Measurements from ENCODE around the gene CAMK2B.

Gene CAMK2B

DNA sequence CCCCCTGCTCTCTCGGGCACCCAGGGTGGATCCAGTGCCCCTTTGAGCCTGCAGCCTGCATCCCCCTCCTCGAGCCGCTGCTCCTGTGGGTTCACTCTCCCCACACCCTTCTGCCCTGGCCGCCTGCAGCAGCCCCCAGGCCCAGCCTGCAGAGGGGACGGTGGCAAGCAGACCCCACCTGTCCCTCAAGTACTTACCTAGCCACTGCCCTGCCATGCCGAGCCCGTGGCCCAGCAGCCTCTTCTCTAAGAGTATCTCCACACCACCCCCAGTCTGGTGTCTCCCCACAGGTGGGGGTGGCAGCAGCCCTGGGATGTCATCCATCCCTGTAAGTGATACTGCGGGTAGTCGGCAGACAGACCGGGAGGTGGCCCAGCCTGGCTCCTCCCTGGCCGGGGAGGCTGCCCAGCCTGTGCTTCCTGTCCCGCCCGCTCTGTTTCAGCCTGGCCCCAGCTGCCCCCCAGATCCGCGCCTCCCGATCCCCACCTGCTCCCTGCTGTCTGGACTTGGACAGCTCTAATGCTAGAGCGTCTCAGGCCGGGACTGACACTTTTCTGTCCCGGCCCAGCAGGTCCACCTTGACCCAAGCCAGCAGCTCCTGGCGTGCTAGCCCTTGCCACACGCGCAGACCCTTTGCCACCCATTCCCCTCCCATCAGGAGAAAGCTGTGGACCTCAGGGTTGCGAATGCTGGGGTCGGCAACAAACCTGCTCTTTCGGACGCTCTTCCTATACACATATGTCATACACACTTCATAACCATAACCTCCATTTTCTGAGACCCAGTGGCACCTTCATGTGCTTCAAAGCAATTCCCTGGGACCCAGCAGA lies 99.6 kb downstream of the CAMK2B start:
- no peak for DNase-seq

DNA sequence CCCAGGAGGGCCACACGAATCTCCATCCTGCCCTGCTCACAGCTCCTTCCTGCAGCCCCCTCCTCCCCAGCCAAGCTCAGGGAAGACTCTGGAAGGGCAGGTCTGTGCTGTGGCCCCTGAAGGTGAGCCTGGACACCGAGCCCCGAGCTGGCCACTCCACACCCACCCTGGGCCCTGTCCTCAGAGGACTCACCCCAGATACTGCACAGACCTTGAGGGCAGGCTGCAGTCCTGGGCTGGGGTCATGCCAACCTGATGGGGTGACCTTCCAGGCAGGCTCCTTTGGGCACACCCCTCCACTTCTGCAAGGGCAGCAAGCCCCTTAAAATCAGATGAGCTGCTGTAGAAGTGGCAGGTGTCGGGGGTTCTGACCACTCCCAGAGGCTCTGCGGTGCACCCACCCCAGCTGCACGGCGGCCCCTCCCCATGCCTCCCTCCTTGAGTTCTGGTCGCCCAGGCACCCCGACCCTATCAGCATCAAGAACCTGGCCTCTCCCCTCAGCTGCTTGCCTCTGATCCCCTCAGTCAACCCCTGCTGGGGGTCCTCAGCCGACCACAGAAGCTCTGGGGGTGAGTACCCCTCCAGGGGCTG lies 100.3 kb downstream of the CAMK2B start:
- no peak for DNase-seq

DNA sequence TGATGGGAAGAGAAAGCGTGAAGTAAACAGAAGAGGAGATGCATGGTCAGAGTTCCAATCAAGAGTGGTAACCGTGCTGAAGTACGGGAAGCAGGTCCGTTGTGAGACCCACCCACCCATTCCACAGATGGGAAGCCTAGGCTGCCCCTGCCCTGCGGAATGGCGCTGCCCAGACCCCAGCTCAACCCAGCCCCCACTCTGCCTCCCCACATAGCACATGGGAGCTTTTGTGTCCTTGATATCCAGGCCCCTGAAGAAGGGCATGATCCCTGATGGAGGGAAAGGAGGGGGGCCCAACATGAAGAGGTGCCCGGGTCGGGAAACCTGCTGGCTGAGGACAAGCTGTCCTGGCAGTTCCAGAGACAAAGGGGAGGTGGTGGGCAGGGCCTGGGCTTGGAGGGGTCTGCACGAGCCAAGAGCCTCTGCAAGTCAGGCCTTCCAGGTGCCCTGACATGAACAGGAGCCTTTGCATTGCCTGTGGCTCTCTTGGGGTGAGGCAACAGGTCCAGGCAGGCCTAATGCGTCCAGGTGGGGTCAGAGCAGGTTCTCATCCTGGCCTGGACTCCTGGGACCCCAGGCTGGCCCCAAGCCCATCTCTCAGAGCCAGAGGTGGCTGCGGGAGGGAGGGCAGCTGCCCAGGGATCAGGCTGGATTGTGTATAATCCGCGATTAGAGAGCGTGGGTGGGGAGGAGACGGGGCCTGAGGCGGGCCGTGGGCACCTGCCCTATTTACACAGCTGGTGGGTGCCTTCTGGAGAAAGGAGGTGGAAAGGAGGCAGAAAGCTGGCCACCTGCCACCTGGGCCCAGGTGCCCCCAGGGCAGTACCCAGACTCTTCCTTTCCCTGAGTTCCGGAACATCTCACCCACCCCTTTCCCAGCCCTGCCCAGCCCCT lies 101.1 kb downstream of the CAMK2B start:
- no peak for DNase-seq

DNA sequence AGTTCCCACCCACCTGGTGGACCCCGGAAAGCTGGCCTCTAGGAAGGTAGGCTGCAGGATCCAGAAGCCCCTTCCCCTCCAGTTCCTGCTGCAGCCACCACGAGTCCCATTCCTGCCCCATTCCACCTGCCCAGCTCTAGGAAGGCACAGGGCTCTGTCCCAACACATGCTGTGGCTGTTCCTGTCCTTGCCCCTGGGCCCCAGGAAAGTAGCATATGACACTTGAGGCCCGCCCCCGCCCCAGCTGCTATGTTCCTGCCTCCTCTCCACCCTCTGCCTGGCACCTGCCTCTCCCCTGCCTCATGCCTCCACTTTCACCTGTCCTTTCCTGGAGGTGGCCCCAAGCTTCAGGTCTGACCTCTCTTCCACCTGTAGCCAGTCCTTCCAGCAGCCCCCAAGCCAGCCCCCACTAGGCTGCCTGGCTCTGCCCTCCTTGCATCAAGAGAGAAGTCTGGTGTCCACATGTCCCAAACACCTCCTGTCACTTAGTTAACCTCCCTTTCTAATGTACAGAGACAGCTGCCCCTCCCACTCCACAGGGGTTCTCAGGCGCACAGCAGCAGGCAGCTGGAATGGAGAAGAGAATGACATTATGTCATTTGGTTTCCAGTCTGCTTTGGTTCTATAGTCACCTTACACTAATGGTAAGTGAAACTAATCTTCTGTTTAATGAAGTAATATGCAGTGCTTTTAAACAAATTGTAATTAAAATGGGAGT lies 101.9 kb downstream of the CAMK2B start:
- DNase-seq = no peak

DNA sequence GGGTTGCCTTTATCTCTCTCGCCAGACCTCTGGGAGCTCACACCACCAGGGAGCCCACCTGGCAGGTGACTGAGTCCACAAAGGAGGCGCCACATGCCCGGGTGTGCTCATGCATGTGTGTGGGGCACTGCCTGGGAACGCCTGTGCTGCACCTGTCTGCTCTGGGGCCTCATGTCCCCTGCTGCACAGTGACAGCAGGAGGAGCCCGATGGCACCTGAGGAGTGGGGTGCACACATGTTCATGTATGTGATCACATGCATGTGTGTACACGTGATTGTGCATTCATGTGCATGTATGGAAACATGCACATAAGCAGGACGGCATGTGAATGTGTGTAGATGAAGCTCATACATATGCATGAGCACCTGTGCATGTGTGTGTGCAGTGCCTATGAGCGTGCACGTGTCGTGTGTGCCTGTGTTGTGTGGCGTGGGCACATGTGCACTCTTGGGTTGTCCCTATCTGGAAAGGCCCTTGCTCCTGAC lies 102.6 kb downstream of the CAMK2B start:
- no peak for DNase-seq

DNA sequence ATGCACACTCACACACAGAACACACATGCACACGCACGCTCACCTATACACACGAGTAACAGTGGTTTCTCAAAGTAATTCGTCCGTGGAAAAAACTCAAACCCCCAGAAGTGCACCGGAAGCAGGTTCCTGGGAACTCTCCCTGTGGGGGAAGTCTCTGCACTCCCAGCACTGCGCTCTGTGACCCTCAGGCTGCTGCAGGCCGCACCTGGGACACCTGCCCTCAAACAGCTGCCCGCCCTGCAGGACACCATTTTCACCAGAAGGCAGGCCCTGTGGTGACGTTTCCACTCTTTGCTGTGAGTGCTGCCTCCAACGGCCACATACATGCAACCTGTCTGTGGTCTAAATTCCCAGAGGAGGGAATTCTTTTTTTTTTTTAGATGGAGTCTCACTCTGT lies 103.3 kb downstream of the CAMK2B start:
- DNase-seq = no peak

DNA sequence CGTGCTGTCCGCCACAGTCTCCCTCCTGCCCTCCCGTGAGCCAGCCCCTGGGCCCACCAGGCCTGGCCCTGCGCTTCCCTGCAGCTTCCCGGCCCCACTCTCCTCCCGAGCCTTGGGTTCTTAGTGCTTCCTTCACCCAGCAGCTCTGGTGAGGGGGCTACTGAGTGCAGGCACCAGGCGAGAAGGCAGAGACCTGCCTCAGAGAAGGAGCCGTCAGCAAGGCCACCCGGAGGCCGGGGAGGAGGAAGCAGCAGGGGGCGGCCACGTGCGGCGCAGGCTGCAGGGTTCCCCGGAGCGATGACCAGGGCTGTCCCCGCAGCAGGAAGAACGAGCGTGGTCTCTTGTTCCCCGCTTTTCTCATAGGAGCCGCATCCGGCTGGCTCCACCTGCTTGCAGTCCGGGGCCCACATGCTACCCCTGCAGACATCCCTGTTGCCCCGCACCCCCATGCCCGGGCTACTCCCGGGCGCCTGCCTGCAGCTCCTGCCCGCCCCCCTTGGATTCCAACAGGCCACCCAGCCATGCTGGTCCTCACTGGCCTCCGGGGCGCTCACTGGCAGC lies 104.1 kb downstream of the CAMK2B start:
- DNase-seq = no peak

DNA sequence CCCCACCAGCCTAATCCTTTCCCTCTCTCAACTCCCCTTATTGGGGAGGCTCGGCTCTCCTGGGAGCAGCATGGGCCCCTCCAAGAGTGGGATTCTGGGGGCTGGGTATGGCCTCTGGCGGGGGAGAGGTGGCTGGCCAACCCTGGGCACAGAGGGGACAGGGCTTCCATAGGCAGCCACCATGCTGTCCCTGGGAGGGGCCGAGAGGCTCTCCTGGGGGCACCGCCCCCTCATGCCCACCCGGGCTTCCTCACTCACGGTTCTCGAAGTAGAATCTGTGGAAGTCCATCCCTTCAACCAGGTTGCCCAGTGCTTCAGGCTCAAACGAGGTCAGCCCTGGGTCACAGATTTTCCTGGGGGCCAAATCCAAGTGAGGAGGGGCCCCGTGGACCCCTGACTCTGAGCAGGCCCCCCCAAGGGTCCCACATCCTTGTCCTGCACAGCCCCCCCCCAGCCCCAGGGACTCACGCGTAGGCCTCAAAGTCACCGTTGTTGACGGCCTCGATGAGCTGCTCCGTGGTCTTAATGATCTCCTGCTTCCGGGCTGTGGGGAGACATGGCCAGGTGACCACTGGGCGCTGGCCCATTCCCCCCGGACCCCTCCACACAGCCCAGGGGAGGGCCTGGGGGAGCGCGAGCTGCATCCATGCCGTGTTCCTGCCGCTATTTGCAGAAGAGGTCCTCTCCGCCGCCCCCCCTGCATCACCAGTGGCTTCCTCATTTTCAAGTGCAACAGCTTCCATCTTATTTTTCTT lies 104.9 kb downstream of the CAMK2B start:
- DNase-seq = no peak

DNA sequence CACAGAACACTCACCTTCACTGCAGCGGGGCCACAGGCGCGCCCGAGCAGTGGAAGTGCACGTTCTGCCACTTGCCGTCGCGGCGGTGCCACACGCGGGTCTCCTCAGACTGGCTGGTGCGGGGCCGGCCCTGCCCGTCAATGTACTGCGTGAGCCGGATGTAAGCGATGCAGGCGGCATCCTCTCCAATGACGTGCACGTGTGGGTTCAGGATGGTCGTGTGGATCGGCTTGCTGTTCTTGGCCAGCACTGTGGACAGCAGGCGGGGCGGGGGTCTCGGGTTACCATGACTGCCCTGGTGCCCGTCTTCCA lies 105.4 kb downstream of the CAMK2B start:
- DNase-seq = no peak

DNA sequence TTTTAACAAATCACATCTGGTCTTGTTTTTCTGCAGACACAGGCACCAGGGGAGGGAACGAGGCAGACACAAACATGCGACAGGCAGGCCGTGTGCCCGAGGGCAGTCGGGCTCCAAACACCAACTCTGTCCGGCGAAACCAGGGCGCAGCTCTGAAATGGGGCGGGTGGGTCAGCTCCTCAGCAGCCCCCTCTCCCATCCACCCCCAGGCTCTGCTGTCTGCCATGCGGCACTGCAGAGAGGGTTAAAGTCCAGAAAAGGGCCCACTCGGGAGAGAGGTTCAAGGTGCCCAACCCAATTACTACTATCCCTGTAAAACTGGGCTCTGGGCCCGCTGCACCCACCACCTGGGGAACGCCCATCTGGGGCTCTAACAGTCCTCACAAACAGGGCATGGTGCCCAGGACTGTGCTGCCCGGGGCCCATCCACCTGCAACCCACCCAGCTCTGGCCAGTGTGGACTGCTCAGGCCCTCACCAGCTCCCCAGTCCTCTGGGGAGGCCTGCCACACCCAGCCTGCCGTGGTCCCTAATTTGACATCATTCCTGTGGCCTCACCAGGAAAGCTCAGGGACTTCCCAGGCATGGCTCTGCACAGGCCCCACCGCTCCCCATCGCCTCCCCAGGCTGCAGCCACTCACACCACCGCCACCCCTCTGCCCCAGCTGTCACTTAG lies 105.9 kb downstream of the CAMK2B start:
- DNase-seq = no peak

DNA sequence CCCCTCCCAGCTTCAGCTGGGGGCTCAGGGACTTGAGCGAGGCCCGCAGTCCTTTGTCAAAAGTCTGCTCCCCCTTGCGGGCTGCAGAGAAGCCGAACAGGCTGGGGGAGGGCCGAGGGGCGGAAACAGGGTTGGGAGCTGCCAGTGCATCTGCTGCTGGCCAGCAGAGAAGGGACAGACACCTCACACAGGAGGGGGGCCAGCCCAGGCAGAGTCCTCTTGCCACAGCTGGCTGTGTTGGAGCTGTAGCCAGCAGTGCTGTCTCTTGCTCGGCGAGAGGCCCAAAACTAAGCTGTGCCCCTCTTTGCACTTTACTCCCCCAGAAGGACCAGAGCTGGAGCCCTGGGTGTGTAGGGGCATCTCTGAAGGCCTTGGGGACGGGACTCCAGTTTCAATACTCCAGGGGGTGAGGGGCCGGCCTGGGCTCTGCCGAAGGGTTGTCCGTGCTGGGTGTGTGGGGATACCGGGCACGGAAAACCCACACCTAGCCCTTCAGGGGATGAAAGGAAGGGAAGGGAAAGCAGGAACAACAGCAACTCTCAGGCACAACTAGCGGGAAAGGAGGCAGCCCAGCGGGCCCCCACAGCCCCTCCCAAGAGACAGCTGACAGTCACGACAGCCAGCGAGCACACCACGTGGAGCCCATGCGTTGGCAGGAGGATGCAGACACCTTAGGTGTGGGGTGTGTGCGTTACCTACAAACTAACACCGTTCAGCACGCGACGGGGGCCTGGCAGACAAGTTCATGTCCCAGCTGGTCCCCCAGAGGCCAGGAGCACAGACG lies 106.8 kb downstream of the CAMK2B start:
- no peak for DNase-seq

DNA sequence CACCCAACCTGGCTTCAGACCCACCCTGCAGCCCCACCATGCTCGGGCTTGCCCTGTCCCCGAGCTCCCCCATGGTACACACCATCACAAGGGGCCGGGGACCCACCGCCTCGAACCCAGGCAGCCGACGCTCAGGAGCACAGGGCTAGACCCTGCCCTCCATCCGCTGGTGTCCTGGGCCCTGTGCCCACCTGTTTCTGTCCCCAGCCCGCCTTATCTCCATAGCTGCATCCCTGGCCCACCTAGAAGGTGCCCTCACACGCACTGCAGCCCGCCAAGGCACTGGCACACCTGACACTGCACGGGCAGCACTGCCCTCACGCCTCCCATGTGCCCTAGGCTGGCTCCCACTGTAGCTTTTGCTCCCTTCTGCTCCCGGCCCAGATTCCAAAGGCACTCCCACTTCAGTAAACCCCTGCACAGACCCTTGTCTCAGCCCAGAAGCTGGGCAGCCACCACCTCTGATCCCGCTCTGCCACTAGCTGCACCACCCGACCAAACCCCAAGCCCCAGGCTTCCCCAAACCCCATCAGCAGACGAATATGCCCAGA lies 107.5 kb downstream of the CAMK2B start:
- no peak for DNase-seq

DNA sequence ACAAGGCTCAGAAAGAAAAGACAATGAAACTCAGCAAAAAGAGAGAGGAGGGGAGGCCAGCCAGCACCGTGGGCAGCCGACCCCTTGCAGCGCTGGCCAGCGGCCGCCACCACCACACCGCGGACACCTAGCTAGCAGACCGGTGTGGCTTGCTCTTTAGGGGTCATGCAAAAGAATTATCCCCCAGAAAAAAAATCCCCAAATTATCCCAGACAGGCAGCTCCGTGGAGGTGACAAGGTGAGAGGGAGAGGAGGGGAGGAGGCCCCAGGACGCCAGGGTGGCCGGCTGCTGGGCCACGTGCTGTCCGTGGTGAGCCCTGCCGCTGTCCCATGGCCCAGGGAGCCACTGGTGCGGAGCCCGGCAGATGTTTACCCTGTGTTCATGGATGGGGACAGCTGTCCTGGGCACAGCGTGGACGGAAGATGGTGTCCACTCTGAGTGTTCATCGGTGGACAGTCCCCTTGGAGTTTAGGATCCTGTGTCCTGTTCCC lies 108.1 kb downstream of the CAMK2B start:
- DNase-seq = no peak

DNA sequence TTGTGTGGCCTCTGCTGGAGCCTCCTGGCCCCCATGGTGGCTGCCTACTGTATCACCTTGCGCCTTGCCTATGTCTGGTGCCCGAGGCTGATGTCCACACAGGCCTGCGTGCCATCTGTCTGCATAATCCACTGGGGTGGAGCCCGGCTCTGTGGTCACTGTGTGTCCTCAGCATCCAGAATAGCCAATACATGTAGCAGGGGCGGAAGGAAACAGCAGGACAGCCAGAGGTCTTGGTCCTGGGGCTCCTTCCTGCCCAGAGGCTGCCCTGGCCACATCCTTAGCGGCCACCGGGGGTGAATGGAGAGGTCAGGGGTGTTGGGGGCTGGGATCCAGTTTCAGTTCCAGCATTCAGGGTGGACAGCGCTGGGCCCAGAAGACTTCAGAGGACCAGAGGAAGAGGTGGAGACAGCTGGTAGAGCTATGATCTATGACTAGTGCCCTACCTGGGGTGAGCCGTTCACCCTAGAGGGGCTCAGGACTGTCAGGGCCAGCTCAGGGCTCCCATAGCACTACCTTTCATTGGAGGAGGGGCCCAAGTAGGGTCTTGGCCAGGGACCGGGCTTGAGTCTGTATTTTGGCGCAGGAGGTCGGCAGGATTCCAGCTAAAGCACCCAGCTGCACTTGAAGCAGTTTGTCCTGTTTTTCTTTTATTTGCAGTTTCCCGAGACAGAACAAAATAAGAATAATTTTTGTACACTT lies 108.7 kb downstream of the CAMK2B start:
- DNase-seq = no peak

DNA sequence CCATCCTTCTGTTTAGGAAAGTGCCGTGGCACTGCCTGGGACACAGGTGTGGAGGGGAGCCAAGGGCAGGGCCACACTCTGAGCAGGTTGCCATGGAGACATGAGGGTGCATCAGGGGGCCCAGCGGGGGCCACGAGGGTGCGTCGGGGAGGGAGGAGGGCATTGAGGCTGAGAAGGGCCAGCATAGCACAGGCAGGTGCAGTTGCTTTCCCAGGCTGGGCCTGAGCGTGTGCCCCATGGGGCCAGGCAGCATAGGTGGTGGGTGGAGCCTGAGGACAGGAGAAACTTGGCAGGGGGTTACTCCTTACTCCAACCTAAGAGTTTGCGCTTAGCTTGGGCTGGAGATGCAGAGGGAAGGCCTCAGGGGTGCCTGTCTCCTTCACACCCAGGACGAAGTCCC lies 109.4 kb downstream of the CAMK2B start:
- DNase-seq = no peak

DNA sequence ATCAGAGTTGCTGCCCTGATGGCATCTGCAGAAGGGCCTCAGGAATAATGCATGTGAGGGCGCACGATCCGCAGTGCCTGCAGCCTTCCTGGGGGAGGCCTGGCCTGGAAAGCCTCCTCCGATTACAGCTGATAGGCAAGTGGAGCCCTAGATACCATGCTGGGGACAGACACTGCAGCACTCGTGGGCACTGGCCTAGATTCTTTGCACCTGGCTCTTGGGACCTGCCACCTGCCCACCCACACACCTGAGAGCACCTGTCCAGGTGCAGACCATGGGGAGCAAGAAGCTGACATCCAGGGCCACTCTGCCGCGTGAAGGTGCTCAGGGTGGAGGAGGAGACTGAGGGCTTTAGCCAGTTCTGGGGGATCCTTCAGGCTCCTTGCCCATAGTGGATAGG lies 109.9 kb downstream of the CAMK2B start:
- no peak for DNase-seq

DNA sequence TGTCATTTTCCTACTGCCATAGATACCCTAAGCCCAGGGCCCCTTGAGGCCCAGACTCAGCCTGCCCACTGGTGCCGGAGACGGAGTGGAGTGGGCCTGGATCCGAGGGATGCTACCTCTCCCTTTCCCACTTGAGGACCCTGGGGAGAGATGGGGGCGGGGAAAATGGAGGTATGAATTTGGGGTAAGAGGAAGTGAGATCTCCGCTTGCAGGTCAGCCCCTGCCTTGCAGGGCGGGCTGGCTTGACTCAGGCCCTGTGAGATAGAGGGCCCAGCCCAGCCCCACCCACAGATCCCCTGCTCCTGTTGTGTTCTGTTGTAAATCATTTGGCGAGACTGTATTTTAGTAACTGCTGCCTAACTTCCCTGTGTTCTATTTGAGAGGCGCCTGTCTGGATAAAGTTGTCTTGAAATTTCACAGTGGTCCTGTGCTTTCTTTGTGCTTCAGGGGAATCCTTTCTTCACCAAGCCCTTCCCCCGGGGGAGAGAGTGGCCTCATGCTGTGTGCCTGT lies 111.5 kb downstream of the CAMK2B start:
- no peak for DNase-seq

DNA sequence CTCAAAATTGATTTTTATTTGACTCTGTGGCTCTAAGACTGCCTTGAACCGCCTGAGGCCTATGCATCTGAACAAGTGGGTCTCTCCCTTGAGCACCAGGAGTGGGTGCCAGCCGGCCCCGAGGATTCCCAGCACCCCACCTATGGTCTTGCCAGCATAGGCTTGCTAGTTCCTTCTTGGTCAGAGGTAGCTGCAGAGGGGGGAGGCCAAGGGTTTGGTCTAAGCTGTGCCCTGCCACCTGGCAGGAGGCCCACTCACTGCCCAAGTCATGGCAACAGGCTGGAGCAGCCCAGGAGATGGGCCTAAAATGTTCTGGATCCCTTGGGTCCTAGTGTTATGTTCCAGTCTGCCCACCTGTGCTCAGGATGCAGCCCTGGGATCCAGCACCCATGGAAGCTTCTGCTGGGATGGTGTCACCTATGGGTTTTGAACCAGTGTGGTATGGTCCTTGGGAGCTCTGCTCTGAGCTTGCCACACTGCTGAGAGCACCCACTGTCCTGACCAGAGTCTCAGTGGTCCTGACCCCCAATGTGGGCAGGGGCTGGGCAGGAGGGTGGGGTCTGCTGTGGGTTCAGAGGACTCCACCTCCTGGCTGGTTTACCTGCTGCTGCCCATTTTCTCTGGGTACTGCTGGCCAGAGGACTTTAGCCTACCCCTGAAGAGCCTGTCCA lies 112.1 kb downstream of the CAMK2B start:
- DNase-seq = no peak
